Neuronal stem cell (in vitro differentiated cells): ENCODE measurements around the gene ERI3.
A peak's percentile ranks its signal among the peaks of the same experiment; 100 is the strongest.

Experiments used
- DNase-seq: peaks from one replicate; pipeline ENCODE4 v3.0.0-alpha.2; 2013; ENCODE audit warnings: low spot score
- H2AFZ ChIP-seq: one replicate; pipeline ENCODE4 v1.6.1; 2013; ENCODE audit warnings: mild to moderate bottlenecking, low read length, inconsistent platforms
- H2AK5ac ChIP-seq: 2 replicates; pipeline ENCODE4 v1.6.1; 2013; ENCODE audit warnings: low read depth, mild to moderate bottlenecking, inconsistent platforms, low read length, moderate library complexity, mixed read lengths
- H2BK120ac ChIP-seq: 2 replicates; pipeline ENCODE4 v1.6.1; 2013; ENCODE audit warnings: low read depth, mild to moderate bottlenecking, inconsistent platforms, low read length, moderate library complexity, mixed read lengths
- H2BK12ac ChIP-seq: one replicate; pipeline ENCODE4 v1.6.1; 2013; ENCODE audit warnings: low read length, inconsistent platforms
- H2BK15ac ChIP-seq: 2 replicates; pipeline ENCODE4 v1.6.1; 2013; ENCODE audit warnings: mild to moderate bottlenecking, low read length, inconsistent platforms, mixed read lengths
- H2BK5ac ChIP-seq: one replicate; pipeline ENCODE4 v1.6.1; 2013; ENCODE audit warnings: inconsistent platforms, mild to moderate bottlenecking, low read length, moderate library complexity
- H3K14ac ChIP-seq: one replicate; pipeline ENCODE4 v1.6.1; 2013; ENCODE audit warnings: low read length, inconsistent platforms
- H3K18ac ChIP-seq: 2 replicates; pipeline ENCODE4 v1.6.1; 2013; ENCODE audit warnings: low read length, inconsistent platforms
- H3K23ac ChIP-seq: 2 replicates; pipeline ENCODE4 v1.6.1; 2013; ENCODE audit warnings: low read depth, mild to moderate bottlenecking, mixed read lengths, low read length, inconsistent platforms; ENCODE audit not compliant: poor library complexity
- H3K27ac ChIP-seq: replicated peaks from 3 replicates; pipeline ENCODE4 v1.5.1; 2013; ENCODE audit warnings: low read length, inconsistent platforms
- H3K27me3 ChIP-seq, 3 experiments: 2 replicates each; pipeline ENCODE4 v1.6.1; 2013; ENCODE audit warnings: low read length in 3 of 3, mild to moderate bottlenecking in 2 of 3, inconsistent platforms in 1 of 3, low read depth in 1 of 3, mixed read lengths in 1 of 3, moderate library complexity in 1 of 3; ENCODE audit not compliant: control insufficient read depth in 3 of 3, insufficient read depth in 3 of 3
- H3K36me3 ChIP-seq, 2 donors: replicated peaks in 1 of 2; 2 replicates each; pipeline ENCODE4 v1.6.1; 2013; ENCODE audit warnings: low read length in 2 of 2; ENCODE audit not compliant: control insufficient read depth in 2 of 2, insufficient read depth in 2 of 2
- H3K4ac ChIP-seq: 2 replicates; pipeline ENCODE4 v1.6.1; 2013; ENCODE audit warnings: inconsistent platforms, mild to moderate bottlenecking, low read length, moderate library complexity
- H3K4me1 ChIP-seq, 2 donors: 1 replicate in 1 of 2; 2 replicates in 1 of 2; pipeline ENCODE4 v1.6.1; 2013; ENCODE audit warnings: low read length in 2 of 2, low read depth in 1 of 2; ENCODE audit not compliant: control insufficient read depth in 2 of 2, insufficient read depth in 1 of 2
- H3K4me2 ChIP-seq: one replicate; pipeline ENCODE4 v1.6.1; 2013; ENCODE audit warnings: mild to moderate bottlenecking, low read length, inconsistent platforms; ENCODE audit not compliant: insufficient read depth, poor library complexity, severe bottlenecking
- H3K4me3 ChIP-seq, 2 donors: 2 replicates each; pipeline ENCODE4 v1.5.1; 2013; ENCODE audit warnings: low read length in 2 of 2, mild to moderate bottlenecking in 2 of 2, inconsistent platforms in 1 of 2, moderate library complexity in 1 of 2
- H3K79me1 ChIP-seq: one replicate; pipeline ENCODE4 v1.6.1; 2013; ENCODE audit warnings: low read depth, mild to moderate bottlenecking, inconsistent platforms, low read length, moderate library complexity
- H3K9ac ChIP-seq: one replicate; pipeline ENCODE4 v1.6.1; 2013; ENCODE audit warnings: mild to moderate bottlenecking, low read depth, low read length, inconsistent platforms; ENCODE audit not compliant: poor library complexity
- H3K9me3 ChIP-seq, 2 donors: replicated peaks in 1 of 2; 2 replicates each; pipeline versions ENCODE3 to v1.6.1; 2013; ENCODE audit warnings: low read length in 2 of 2, mild to moderate bottlenecking in 2 of 2, inconsistent platforms in 1 of 2, low read depth in 1 of 2, mixed read lengths in 1 of 2, moderate library complexity in 1 of 2; ENCODE audit not compliant: control insufficient read depth in 2 of 2, insufficient read depth in 1 of 2
- H4K8ac ChIP-seq: one replicate; pipeline ENCODE4 v1.6.1; 2013; ENCODE audit warnings: low read depth, mild to moderate bottlenecking, inconsistent platforms, low read length, moderate library complexity
- H4K91ac ChIP-seq: one replicate; pipeline ENCODE4 v1.6.1; 2013; ENCODE audit warnings: low read length, low read depth, mild to moderate bottlenecking, inconsistent platforms; ENCODE audit not compliant: poor library complexity
- WGBS, 2 donors: extraction: QIAGEN DNeasy Blood & Tissue Kit; methylation state at CpG; one replicate each; pipeline ENCODE4 v1.1.7; 2013; ENCODE audit warnings: missing lambda C conversion rate in 2 of 2, mixed read lengths in 1 of 2; ENCODE audit not compliant: insufficient read length in 2 of 2, insufficient replicate concordance in 1 of 2; ENCODE audit errors: extremely low coverage in 2 of 2; 5-methylcytosine and 5-hydroxymethylcytosine counted together

Gene ERI3

GRCh38 chr1:44354268-44354839 is 703 bp downstream of the ERI3 start:
- H4K8ac ChIP-seq, result no peak overlapping the region
- H2BK5ac ChIP-seq, result no peak overlapping the region
- peak overlapping the region; percentile 79 for H3K4me2 ChIP-seq
- no peak overlapping the region for H2BK12ac ChIP-seq
- peak overlapping the region; percentile 94 for H3K23ac ChIP-seq
- peak overlapping the region; percentile 87 for H3K9ac ChIP-seq
- H2BK120ac ChIP-seq, result no peak overlapping the region
- H2AFZ ChIP-seq, result peak overlapping the region; percentile 92
- no peak overlapping the region for H2AK5ac ChIP-seq
- H3K27me3 ChIP-seq, result no peaks in the 10 kb centered on the region
- peaks cover 6% of the 10 kb centered on the region for H3K79me1 ChIP-seq
- H3K4me1 ChIP-seq, result peaks cover 9 to 13% of the 10 kb centered on the region in 2 donors
- no CpG with 5 or more reads among the region's 10 CpGs for WGBS, 2 donors
- peak overlapping the region; percentile 84 to 98 for H3K4me3 ChIP-seq
- peak overlapping the region; percentile 61 for H3K18ac ChIP-seq
- no peak overlapping the region for H2BK15ac ChIP-seq
- no peak overlapping the region for H3K27ac ChIP-seq
- H3K14ac ChIP-seq, result no peak overlapping the region
- peaks cover 1 to 16% of the 10 kb centered on the region in 2 donors for H3K36me3 ChIP-seq
- no peak overlapping the region for H3K4ac ChIP-seq
- H4K91ac ChIP-seq, result no peak overlapping the region
- no peak for DNase-seq
- no peaks in the 10 kb centered on the region for H3K9me3 ChIP-seq

GRCh38 chr1:44353604-44354003 is 1.5 kb downstream of the ERI3 start:
- H2BK15ac ChIP-seq, result no peak overlapping the region
- no peak overlapping the region for H2BK120ac ChIP-seq
- no peak overlapping the region for H3K14ac ChIP-seq
- no peak overlapping the region for H3K23ac ChIP-seq
- H4K8ac ChIP-seq, result no peak overlapping the region
- H3K4me1 ChIP-seq, result peaks cover 9 to 13% of the 10 kb centered on the region in 2 donors
- H2BK5ac ChIP-seq, result no peak overlapping the region
- no peak overlapping the region for H2BK12ac ChIP-seq
- no peak overlapping the region for H3K4ac ChIP-seq
- H4K91ac ChIP-seq, result no peak overlapping the region
- no peaks in the 10 kb centered on the region for H3K27me3 ChIP-seq
- no peak for DNase-seq
- H3K36me3 ChIP-seq, result peaks cover 1 to 16% of the 10 kb centered on the region in 2 donors
- H3K18ac ChIP-seq, result no peak overlapping the region
- no peak overlapping the region for H2AK5ac ChIP-seq
- no peak overlapping the region for H3K4me2 ChIP-seq
- H3K27ac ChIP-seq, result no peak overlapping the region
- peak overlapping the region in 1 of 2 donors; percentile 84 for H3K4me3 ChIP-seq
- peaks cover 6% of the 10 kb centered on the region for H3K79me1 ChIP-seq
- no CpG with 5 or more reads among the region's 1 CpG for WGBS, 2 donors
- no peaks in the 10 kb centered on the region for H3K9me3 ChIP-seq
- no peak overlapping the region for H2AFZ ChIP-seq
- no peak overlapping the region for H3K9ac ChIP-seq

- Histone ChIP-seq H2BK12ac (no peak overlapping the region), H2BK15ac (no peak overlapping the region), H3K23ac (no peak overlapping the region), H3K4me1 (peaks cover 17 to 18% of the 10 kb centered on the region in 2 donors), H3K36me3 (peaks cover 1 to 18% of the 10 kb centered on the region in 2 donors), H2AK5ac (no peak overlapping the region), H3K4me3 (no peak overlapping the region), H3K4me2 (no peak overlapping the region), H2AFZ (no peak overlapping the region), H3K27ac (no peak overlapping the region), H2BK120ac (no peak overlapping the region), H3K18ac (no peak overlapping the region), H3K9ac (no peak overlapping the region), H3K14ac (no peak overlapping the region), H2BK5ac (no peak overlapping the region), H4K8ac (no peak overlapping the region), H3K27me3 (no peaks in the 10 kb centered on the region), H4K91ac (no peak overlapping the region), H3K79me1 (peaks cover 6% of the 10 kb centered on the region), H3K4ac (no peak overlapping the region), H3K9me3 (no peaks in the 10 kb centered on the region)
- no peak for DNase-seq
- no CpG with 5 or more reads among the region's 2 CpGs for WGBS, 2 donors
Observed at GRCh38 chr1:44351289-44351688, 3.8 kb downstream of the ERI3 start.

GRCh38 chr1:44348061-44348485 is 7.0 kb downstream of the ERI3 start:
- no peak overlapping the region for H3K23ac ChIP-seq
- no peak overlapping the region for H2AK5ac ChIP-seq
- no CpG with 5 or more reads among the region's 4 CpGs for WGBS, 2 donors
- no peak overlapping the region for H4K91ac ChIP-seq
- no peaks in the 10 kb centered on the region for H3K79me1 ChIP-seq
- peaks cover 4 to 10% of the 10 kb centered on the region in 2 donors for H3K4me1 ChIP-seq
- no peak overlapping the region for H3K4me2 ChIP-seq
- H2BK12ac ChIP-seq, result no peak overlapping the region
- H3K9me3 ChIP-seq, result no peaks in the 10 kb centered on the region
- H3K36me3 ChIP-seq, result peaks cover 1 to 24% of the 10 kb centered on the region in 2 donors
- no peak overlapping the region for H2AFZ ChIP-seq
- no peak overlapping the region for H4K8ac ChIP-seq
- H3K18ac ChIP-seq, result no peak overlapping the region
- H2BK120ac ChIP-seq, result no peak overlapping the region
- no peak overlapping the region for H2BK15ac ChIP-seq
- no peak overlapping the region for H2BK5ac ChIP-seq
- no peaks in the 10 kb centered on the region for H3K27me3 ChIP-seq
- no peak for DNase-seq
- no peak overlapping the region for H3K4ac ChIP-seq
- no peak overlapping the region for H3K27ac ChIP-seq
- no peak overlapping the region for H3K14ac ChIP-seq
- H3K4me3 ChIP-seq, result no peak overlapping the region
- H3K9ac ChIP-seq, result no peak overlapping the region
